ENCODE results near the gene PLPP4. TPM values are rescaled to one million over a fixed set of nuclear protein-coding genes. Genes with fewer than 3 reads are reported as not detected.

The PLPP4 gene
- polyA plus RNA-seq, 1 of the 3 experiments (the other 2 are of a cell fraction), result 27.9 TPM

DNA sequence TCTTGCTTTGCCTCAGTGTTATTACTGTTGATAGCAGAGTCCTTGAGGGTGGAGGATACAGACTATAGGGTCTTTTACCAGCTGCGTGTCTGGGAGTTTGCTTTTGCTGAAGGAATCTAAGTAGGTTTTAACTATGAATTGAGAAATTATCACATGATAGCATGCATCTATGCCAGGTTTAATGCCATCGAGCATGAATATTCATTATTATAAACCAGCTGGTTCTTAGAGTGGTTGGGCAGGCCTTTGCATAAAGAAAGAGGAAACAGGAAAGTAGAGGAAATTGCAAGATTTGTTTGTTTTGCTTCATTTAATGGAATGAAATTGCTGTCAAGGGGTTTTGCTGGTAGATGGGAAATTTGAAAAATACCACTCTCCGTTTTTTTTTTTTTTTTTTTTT lies 70.7 kb downstream of the PLPP4 start:
- Histone ChIP-seq H2AFZ (ENCODE audit: low read depth) (no peak overlapping the region), H3K79me2 (ENCODE audit: insufficient read depth) (peaks cover 47% of the 10 kb centered on the region), H3K27ac (ENCODE audit: low read depth in 2 of 2, low read length in 1 of 2) (no peak overlapping the region), H3K27me3 (ENCODE audit: insufficient read depth) (no peaks in the 10 kb centered on the region), H4K20me1 (ENCODE audit: insufficient read depth) (no peaks in the 10 kb centered on the region), H3K4me2 (no peak overlapping the region), H3K9ac (no peak overlapping the region), H3K4me3 (ENCODE audit: low read depth in 2 of 2, low read length in 1 of 2) (no peak overlapping the region), H3K9me3 (no peaks in the 10 kb centered on the region), H3F3A (replicated peaks; ENCODE audit: insufficient read depth) (peaks cover 3% of the 10 kb centered on the region), H3K9me2 (no peaks in the 10 kb centered on the region), H3K36me3 (replicated peaks in 1 of 2; ENCODE audit: control insufficient read depth in 1 of 2, insufficient read depth in 2 of 2, low read length in 1 of 2) (peaks cover 2 to 26% of the 10 kb centered on the region in 2 experiments), H3K4me1 (ENCODE audit: control insufficient read depth in 1 of 2, insufficient read depth in 2 of 2, low read depth in 1 of 2, low read length in 1 of 2) (no peaks in the 10 kb centered on the region)
- DNase-seq, result no peak
- CTCF ChIA-PET, result no interaction called here
- WGBS (ENCODE audit: low lambda C conversion rate), result 81% methylated on average over 3 of the region's 3 CpGs
- no peak for TF ChIP-seq SMC3 (IDR thresholded peaks at IDR 0.05; ENCODE audit: low read depth, low read length)
- no peak for TF ChIP-seq MXI1 (IDR thresholded peaks at IDR 0.05; ENCODE audit: low read depth, low read length)
- TF ChIP-seq EZH2phosphoT487 (IDR thresholded peaks at IDR 0.05; ENCODE audit: borderline replicate concordance, low read depth), result no peak
- no peak for TF ChIP-seq RFX5 (IDR thresholded peaks at IDR 0.05; ENCODE audit: low read length)
- TF ChIP-seq NFIC (IDR thresholded peaks at IDR 0.05; ENCODE audit: borderline replicate concordance), result no peak
- no peak for TF ChIP-seq IRF3 (IDR thresholded peaks at IDR 0.05; ENCODE audit: low read depth, low read length)
- TF ChIP-seq FOXM1 (IDR thresholded peaks at IDR 0.05; ENCODE audit: low read depth), result no peak
- TF ChIP-seq RAD21 (IDR thresholded peaks at IDR 0.05; ENCODE audit: low read length), result no peak
- TF ChIP-seq ZBTB33 (IDR thresholded peaks at IDR 0.05; ENCODE audit: borderline replicate concordance, low read depth), result no peak
- no peak for TF ChIP-seq USF2 (IDR thresholded peaks at IDR 0.05; ENCODE audit: borderline replicate concordance, low read depth, low read length)
- TF ChIP-seq ELF1 (IDR thresholded peaks at IDR 0.05), result no peak
- no peak for TF ChIP-seq MAX (IDR thresholded peaks at IDR 0.05; ENCODE audit: low read depth)
- POLR2A ChIA-PET, result no interaction called here

DNA sequence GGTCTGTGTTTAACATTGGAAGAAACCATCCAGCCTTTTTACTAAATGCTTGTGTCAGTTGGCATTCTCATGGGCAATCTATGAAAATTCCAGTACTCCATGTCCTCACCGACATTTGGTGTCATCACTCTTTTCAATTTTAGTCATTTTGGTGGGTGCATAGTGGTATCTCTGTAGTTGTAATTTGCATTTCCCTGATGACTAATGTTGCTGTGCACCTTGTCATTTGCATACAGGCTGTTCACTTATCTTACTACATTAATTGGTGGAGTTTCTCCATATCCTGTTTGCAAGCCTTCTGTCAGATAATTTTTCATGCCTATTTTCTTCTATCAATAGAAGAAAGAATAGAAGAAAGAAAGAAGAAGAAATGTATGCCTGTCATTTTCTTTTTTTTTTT lies 73.7 kb downstream of the PLPP4 start:
- H3K9me2 ChIP-seq, result no peaks in the 10 kb centered on the region
- H3K79me2 ChIP-seq (ENCODE audit: insufficient read depth), result peaks cover 68% of the 10 kb centered on the region
- peaks cover 3% of the 10 kb centered on the region for H3F3A ChIP-seq (replicated peaks; ENCODE audit: insufficient read depth)
- DNase-seq, result no peak
- no peak overlapping the region for H3K27ac ChIP-seq (ENCODE audit: low read depth in 2 of 2, low read length in 1 of 2)
- CTCF ChIA-PET, result no interaction called here
- H3K4me1 ChIP-seq (ENCODE audit: control insufficient read depth in 1 of 2, insufficient read depth in 2 of 2, low read depth in 1 of 2, low read length in 1 of 2), result no peaks in the 10 kb centered on the region
- H3K9me3 ChIP-seq, result no peaks in the 10 kb centered on the region
- H3K4me3 ChIP-seq (ENCODE audit: low read depth in 2 of 2, low read length in 1 of 2), result no peak overlapping the region
- no peak overlapping the region for H3K4me2 ChIP-seq
- no peaks in the 10 kb centered on the region for H3K27me3 ChIP-seq (ENCODE audit: insufficient read depth)
- no peak overlapping the region for H2AFZ ChIP-seq (ENCODE audit: low read depth)
- peaks cover 0 to 45% of the 10 kb centered on the region in 2 experiments for H3K36me3 ChIP-seq (replicated peaks in 1 of 2; ENCODE audit: control insufficient read depth in 1 of 2, insufficient read depth in 2 of 2, low read length in 1 of 2)
- WGBS (ENCODE audit: low lambda C conversion rate), result 81% methylated on average over 1 of the region's 1 CpG
- H4K20me1 ChIP-seq (ENCODE audit: insufficient read depth), result no peaks in the 10 kb centered on the region
- no peak overlapping the region for H3K9ac ChIP-seq
- POLR2A ChIA-PET, result no interaction called here
- TF ChIP-seq ZBTB33 (IDR thresholded peaks at IDR 0.05; ENCODE audit: borderline replicate concordance, low read depth) (no peak), ELF1 (IDR thresholded peaks at IDR 0.05) (no peak), USF2 (IDR thresholded peaks at IDR 0.05; ENCODE audit: borderline replicate concordance, low read depth, low read length) (no peak), RCOR1 (IDR thresholded peaks at IDR 0.05; ENCODE audit: low read length) (no peak), YY1 (IDR thresholded peaks at IDR 0.05; ENCODE audit: low read depth) (no peak), TAF1 (IDR thresholded peaks at IDR 0.05; ENCODE audit: borderline replicate concordance, low read depth, low read length) (no peak), SIN3A (IDR thresholded peaks at IDR 0.05; ENCODE audit: borderline replicate concordance, low read depth, low read length) (no peak), FOSL2 (IDR thresholded peaks at IDR 0.05; ENCODE audit: borderline replicate concordance, low read depth) (no peak), RFX5 (IDR thresholded peaks at IDR 0.05; ENCODE audit: low read length) (no peak), USF1 (IDR thresholded peaks at IDR 0.05; ENCODE audit: borderline replicate concordance, low read depth) (no peak), FOXJ3 (CRISPR knock-in tag; IDR thresholded peaks at IDR 0.05) (no peak), TEAD4 (IDR thresholded peaks at IDR 0.05; ENCODE audit: borderline replicate concordance, insufficient read depth) (no peak)

All from SK-N-SH (cell line).